Caco-2 (cell line): ENCODE results near the gene NEDD4L. TPM values are rescaled to one million over a fixed set of nuclear protein-coding genes. Genes with fewer than 3 reads are reported as not detected.

Source experiments
- BruUV-seq: library from RNA; stranded (reverse); fragments of 400-500 nt; replicated peaks from 2 replicates; lab custom pipeline; 2021; lab: Mats Ljungman, UMichigan
- CTCF ChIA-PET: fragments of 300-600 bp; sonication (Branson Sonifier 250); formaldehyde crosslinking; loops from one replicate; lab custom pipeline; 2022; ENCODE audit warnings: antibody characterized with exemption; lab: Charles Lee
- POLR2A ChIA-PET: fragments of 300-600 bp; sonication (Branson Sonifier 250); formaldehyde crosslinking; loops from one replicate; lab custom pipeline; 2022; ENCODE audit warnings: antibody characterized with exemption; lab: Charles Lee
- DNase-seq, 2 experiments: peaks; one replicate each; pipeline versions ENCODE4 v3.0.0 to v3.0.0-alpha.2; 2020 to 2022
- H3K27me3 ChIP-seq: replicated peaks from 2 replicates; pipeline ENCODE4 v1.6.0; 2011; ENCODE audit warnings: low read length; ENCODE audit not compliant: control insufficient read depth, insufficient read depth
- H3K36me3 ChIP-seq: 2 replicates; pipeline ENCODE4 v1.5.1; 2011; ENCODE audit warnings: low read length; ENCODE audit not compliant: control insufficient read depth, insufficient read depth
- H3K4me1 ChIP-seq: fragments of 250-450 bp; sonication (Bioruptor Pico); 2 replicates; pipeline ENCODE4 v1.5.1; 2020; ENCODE audit warnings: mild to moderate bottlenecking
- H3K4me3 ChIP-seq: 2 replicates; pipeline ENCODE4 v1.5.1; 2011; ENCODE audit warnings: low read depth, mild to moderate bottlenecking, control low read depth, low read length
- H3K9me3 ChIP-seq: fragments of 250-450 bp; sonication (Bioruptor Pico); 2 replicates; pipeline ENCODE4 v1.5.1; 2020; ENCODE audit warnings: mild to moderate bottlenecking, moderate library complexity
- H3K27ac Mint-ChIP-seq: one replicate; pipeline ENCODE4 v1.8.0; 2022; ENCODE audit warnings: mixed read lengths; ENCODE audit not compliant: unreplicated experiment
- H3K27me3 Mint-ChIP-seq: one replicate; pipeline ENCODE4 v1.8.0; 2022; ENCODE audit warnings: mixed read lengths; ENCODE audit not compliant: insufficient read depth, unreplicated experiment
- H3K36me3 Mint-ChIP-seq: one replicate; pipeline ENCODE4 v1.8.0; 2022; ENCODE audit warnings: mild to moderate bottlenecking, mixed read lengths; ENCODE audit not compliant: insufficient read depth, unreplicated experiment
- H3K4me1 Mint-ChIP-seq: one replicate; pipeline ENCODE4 v1.8.0; 2022; ENCODE audit warnings: low read depth, mixed read lengths; ENCODE audit not compliant: unreplicated experiment
- H3K4me3 Mint-ChIP-seq: one replicate; pipeline ENCODE4 v1.8.0; 2022; ENCODE audit warnings: mild to moderate bottlenecking, moderate library complexity, mixed read lengths; ENCODE audit not compliant: unreplicated experiment
- H3K9me3 Mint-ChIP-seq: one replicate; pipeline ENCODE4 v1.8.0; 2022; ENCODE audit warnings: mixed read lengths; ENCODE audit not compliant: unreplicated experiment
- CTCF ChIP-seq, 2 experiments: fragments of 200-600 bp in 1 of 2; IDR thresholded peaks; 1 replicate in 1 of 2; 2 replicates in 1 of 2; pipeline versions ENCODE4 v1.5.1 to v1.8.0; 2011 to 2022; ENCODE audit warnings: antibody characterized with exemption in 1 of 2, control low read depth in 1 of 2, inconsistent platforms in 1 of 2, low read depth in 1 of 2, low read length in 1 of 2, mild to moderate bottlenecking in 1 of 2, moderate library complexity in 1 of 2; ENCODE audit not compliant: insufficient read depth in 1 of 2, severe bottlenecking in 1 of 2, unreplicated experiment in 1 of 2
- intact Hi-C: fragments of 100-400 bp; cut with micrococcal nuclease; formaldehyde crosslinking; loops from one replicate; pipeline ENCODE4 v1.10.0; 2022; ENCODE audit not compliant: unreplicated experiment
- total RNA-seq: library from RNA; stranded (reverse); gene quantifications from 2 replicates; pipeline ENCODE4 v1.2.3, GENCODE V29; 2022

The NEDD4L gene
- total RNA-seq, 1 experiment from 2014 or later = 85.4 TPM

DNA sequence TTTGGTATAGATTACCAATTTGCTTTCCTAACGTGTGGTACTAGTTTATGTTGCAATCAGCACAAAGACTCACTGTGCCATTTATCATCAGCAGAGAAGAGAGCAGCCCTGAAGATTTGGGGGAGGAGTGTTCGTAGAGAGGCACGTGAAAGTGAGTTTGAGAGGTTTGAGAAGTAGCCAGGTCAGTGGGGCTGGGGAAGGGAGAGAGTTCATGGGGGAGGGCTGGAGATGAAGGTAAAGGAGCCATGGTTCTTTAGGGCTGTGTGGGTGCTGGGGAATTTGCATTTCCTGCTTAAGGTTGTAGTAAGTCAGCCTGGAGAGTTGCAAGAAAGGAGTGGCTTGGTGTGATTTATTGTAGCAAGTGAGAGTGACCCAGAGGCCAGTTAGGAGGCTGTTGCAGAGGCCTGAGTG, 172.1 kb downstream of the NEDD4L start:
- Mint-ChIP-seq H3K27ac (peak overlapping the region; percentile 9), H3K4me1 (peaks cover 23% of the 10 kb centered on the region), H3K9me3 (no peaks in the 10 kb centered on the region), H3K4me3 (no peak overlapping the region), H3K36me3 (peaks cover 5% of the 10 kb centered on the region), H3K27me3 (no peaks in the 10 kb centered on the region)
- BruUV-seq = no TSS peak
- Histone ChIP-seq H3K9me3 (no peaks in the 10 kb centered on the region), H3K36me3 (no peaks in the 10 kb centered on the region), H3K27me3 (no peaks in the 10 kb centered on the region), H3K4me1 (peaks cover 12% of the 10 kb centered on the region), H3K4me3 (no peak overlapping the region)
- intact Hi-C loops = no loop called here
- ChIA-PET CTCF (no interaction called here), POLR2A (no interaction called here)
- no peak for TF ChIP-seq CTCF (IDR thresholded peaks at IDR 0.05; ENCODE audit: insufficient read depth in 1 of 2, low read depth in 1 of 2, low read length in 1 of 2, severe bottlenecking in 1 of 2, unreplicated experiment in 1 of 2)
- no peak for DNase-seq

DNA sequence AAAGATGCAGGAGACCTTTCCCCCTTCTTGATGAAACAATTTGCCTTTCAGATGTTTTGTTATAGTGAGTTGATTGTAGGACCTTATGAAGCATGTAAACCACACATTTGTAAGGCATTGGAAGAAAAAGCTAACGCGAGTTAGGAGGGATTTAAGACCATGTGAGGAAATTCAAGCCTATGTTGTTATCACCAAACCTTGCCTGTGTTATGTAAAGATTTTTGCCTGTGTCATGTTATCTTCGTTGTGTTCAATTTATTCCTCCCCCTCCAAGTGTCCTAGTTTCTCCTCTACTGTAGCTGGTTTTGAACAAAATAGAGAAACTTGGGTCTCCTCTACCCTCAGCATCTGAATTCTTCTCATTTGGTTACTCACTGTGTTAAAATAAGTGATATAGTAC, 173.0 kb downstream of the NEDD4L start:
- DNase-seq = no peak
- Mint-ChIP-seq H3K27ac (no peak overlapping the region), H3K4me1 (peaks cover 23% of the 10 kb centered on the region), H3K27me3 (no peaks in the 10 kb centered on the region), H3K4me3 (no peak overlapping the region), H3K36me3 (peaks cover 11% of the 10 kb centered on the region), H3K9me3 (no peaks in the 10 kb centered on the region)
- no peak for TF ChIP-seq CTCF (IDR thresholded peaks at IDR 0.05; ENCODE audit: insufficient read depth in 1 of 2, low read depth in 1 of 2, low read length in 1 of 2, severe bottlenecking in 1 of 2, unreplicated experiment in 1 of 2)
- no TSS peak for BruUV-seq
- Histone ChIP-seq H3K9me3 (no peaks in the 10 kb centered on the region), H3K27me3 (no peaks in the 10 kb centered on the region), H3K36me3 (no peaks in the 10 kb centered on the region), H3K4me3 (no peak overlapping the region), H3K4me1 (peaks cover 10% of the 10 kb centered on the region)
- intact Hi-C loops = no loop called here
- ChIA-PET POLR2A (no interaction called here), CTCF (no interaction called here)

GRCh38 chr18:58218117-58218516, 174.1 kb downstream of the NEDD4L start:
- Histone ChIP-seq H3K4me3 (no peak overlapping the region), H3K27me3 (no peaks in the 10 kb centered on the region), H3K9me3 (no peaks in the 10 kb centered on the region), H3K36me3 (no peaks in the 10 kb centered on the region), H3K4me1 (peaks cover 10% of the 10 kb centered on the region)
- Mint-ChIP-seq H3K27me3 (no peaks in the 10 kb centered on the region), H3K9me3 (no peaks in the 10 kb centered on the region), H3K4me3 (no peak overlapping the region), H3K36me3 (peaks cover 11% of the 10 kb centered on the region), H3K4me1 (peaks cover 22% of the 10 kb centered on the region), H3K27ac (no peak overlapping the region)
- intact Hi-C loops = no loop called here
- no TSS peak for BruUV-seq
- CTCF ChIA-PET = no interaction called here
- no peak for TF ChIP-seq CTCF (IDR thresholded peaks at IDR 0.05; ENCODE audit: insufficient read depth in 1 of 2, low read depth in 1 of 2, low read length in 1 of 2, severe bottlenecking in 1 of 2, unreplicated experiment in 1 of 2)
- no peak for DNase-seq
- POLR2A ChIA-PET = no interaction called here
